Liver (tissue), 9 donors: Measurements from ENCODE around the gene KPNB1. TPM values are rescaled to one million over a fixed set of nuclear protein-coding genes. Genes with fewer than 3 reads are reported as not detected.

Experiments used
- DNase-seq: peaks from one replicate; pipeline ENCODE4 v3.0.0-alpha.2; 2017; ENCODE audit warnings: low spot score
- H3K27ac ChIP-seq, 2 donors: one replicate each; pipeline ENCODE4 v1.7.0; 2013; ENCODE audit warnings: inconsistent platforms in 2 of 2, low read length in 2 of 2, control low read depth in 1 of 2, low read depth in 1 of 2, mild to moderate bottlenecking in 1 of 2
- H3K27me3 ChIP-seq, 4 donors: one replicate each; pipeline versions ENCODE4 v1.6.1 to v1.7.0; 2013; ENCODE audit warnings: low read length in 3 of 4, inconsistent platforms in 1 of 4, mild to moderate bottlenecking in 1 of 4, moderate library complexity in 1 of 4; ENCODE audit not compliant: control insufficient read depth in 4 of 4, insufficient read depth in 4 of 4
- H3K36me3 ChIP-seq, 4 donors: one replicate each; pipeline versions ENCODE4 v1.6.1 to v1.7.0; 2013; ENCODE audit warnings: low read length in 3 of 4, mild to moderate bottlenecking in 3 of 4, low read depth in 1 of 4, moderate library complexity in 1 of 4; ENCODE audit not compliant: control insufficient read depth in 4 of 4, insufficient read depth in 3 of 4
- H3K4me1 ChIP-seq, 4 donors: one replicate each; pipeline versions ENCODE4 v1.6.1 to v1.7.0; 2013; ENCODE audit warnings: low read length in 3 of 4, mild to moderate bottlenecking in 3 of 4, moderate library complexity in 1 of 4; ENCODE audit not compliant: control insufficient read depth in 4 of 4, insufficient read depth in 4 of 4
- H3K4me3 ChIP-seq, 3 donors: one replicate each; pipeline versions ENCODE4 v1.6.1 to v1.7.0; 2013; ENCODE audit warnings: low read length in 3 of 3, control low read depth in 1 of 3, low read depth in 1 of 3, mild to moderate bottlenecking in 1 of 3
- H3K9ac ChIP-seq, 2 donors: one replicate each; pipeline ENCODE4 v1.7.0; 2013; ENCODE audit warnings: low read length in 2 of 2, mild to moderate bottlenecking in 2 of 2, moderate library complexity in 2 of 2, control low read depth in 1 of 2, low read depth in 1 of 2
- H3K9me3 ChIP-seq, 4 donors: one replicate each; pipeline versions ENCODE4 v1.6.1 to v1.7.0; 2013; ENCODE audit warnings: low read length in 3 of 4; ENCODE audit not compliant: control insufficient read depth in 4 of 4
- EGR1 ChIP-seq, 2 donors: IDR thresholded peaks; 2 replicates each; pipeline ENCODE4 v1.6.1; 2016 to 2018; ENCODE audit warnings: antibody characterized with exemption in 2 of 2, low read depth in 2 of 2
- FOXA1 ChIP-seq: IDR thresholded peaks from 2 replicates; pipeline ENCODE4 v1.6.1; 2016; ENCODE audit warnings: antibody characterized with exemption
- FOXA2 ChIP-seq: IDR thresholded peaks from 2 replicates; pipeline ENCODE4 v1.6.1; 2016; ENCODE audit warnings: antibody characterized with exemption
- GABPA ChIP-seq, 2 donors: IDR thresholded peaks in 1 of 2; conservative IDR thresholded peaks in 1 of 2; 2 replicates each; pipeline ENCODE4 v1.6.1; 2016; ENCODE audit warnings: antibody characterized with exemption in 2 of 2, mild to moderate bottlenecking in 1 of 2, moderate library complexity in 1 of 2
- HNF4G ChIP-seq: IDR thresholded peaks from 2 replicates; pipeline ENCODE4 v1.6.1; 2016; ENCODE audit warnings: antibody characterized with exemption
- MAX ChIP-seq: IDR thresholded peaks from 2 replicates; pipeline ENCODE4 v1.6.1; 2016; ENCODE audit warnings: antibody characterized with exemption
- NR2F2 ChIP-seq: IDR thresholded peaks from 2 replicates; pipeline ENCODE4 v1.6.1; 2016; ENCODE audit warnings: antibody characterized with exemption
- RAD21 ChIP-seq, 2 donors: IDR thresholded peaks; 2 replicates each; pipeline ENCODE4 v1.6.1; 2016; ENCODE audit warnings: antibody characterized with exemption in 2 of 2, mild to moderate bottlenecking in 2 of 2
- REST ChIP-seq: IDR thresholded peaks from 2 replicates; pipeline ENCODE4 v1.6.1; 2016; ENCODE audit warnings: antibody characterized with exemption, mild to moderate bottlenecking
- RXRA ChIP-seq, 2 donors: IDR thresholded peaks; 2 replicates each; pipeline ENCODE4 v1.6.1; 2017 to 2018; ENCODE audit warnings: antibody characterized with exemption in 2 of 2, mild to moderate bottlenecking in 1 of 2
- SP1 ChIP-seq: IDR thresholded peaks from 2 replicates; pipeline ENCODE4 v1.6.1; 2018; ENCODE audit warnings: antibody characterized with exemption, mild to moderate bottlenecking
- TAF1 ChIP-seq: conservative IDR thresholded peaks from 2 replicates; pipeline ENCODE4 v1.6.1; 2016; ENCODE audit warnings: antibody characterized with exemption, mild to moderate bottlenecking
- YY1 ChIP-seq: IDR thresholded peaks from 2 replicates; pipeline ENCODE4 v1.6.1; 2016; ENCODE audit warnings: antibody characterized with exemption, mild to moderate bottlenecking
- ZBTB33 ChIP-seq: IDR thresholded peaks from 2 replicates; pipeline ENCODE4 v1.6.1; 2016; ENCODE audit warnings: antibody characterized with exemption
- WGBS: extraction: QIAGEN DNeasy Blood & Tissue Kit; methylation state at CpG from one replicate; pipeline ENCODE4 v1.1.7; 2013; 5-methylcytosine and 5-hydroxymethylcytosine counted together
- polyA plus RNA-seq, 2 donors: library from polyadenylated mRNA; stranded (reverse) in 1 of 2; unstranded in 1 of 2; fragments of 200-250 nt in 1 of 2; fragments of >200 nt in 1 of 2; fragmentation: Nextera tagmentation in 1 of 2; extraction: Ambion mirVana in 1 of 2; gene quantifications; one replicate each; pipeline versions ENCODE4 v1.2.1 to v1.2.3, GENCODE V29; 2013 to 2015
- total RNA-seq, 2 donors: library from RNA; depleted of rRNA; stranded (reverse); fragments of >200 nt; gene quantifications; one replicate each; pipeline ENCODE4 v1.2.3, GENCODE V29; 2014
- donor health status: healthy.
- donor health status: healthy.
- donor health status: healthy.
- donor health status: healthy.
- donor health status: healthy.

KPNB1 gene
- total and polyA plus RNA-seq, 4 donors: 27.6 to 114 (median 75.0) TPM

- H3K36me3 ChIP-seq: peaks cover 41 to 95% (median 88%) of the 10 kb centered on the region in 4 donors
- no peak overlapping the region for H3K9ac ChIP-seq
- H3K27me3 ChIP-seq: no peaks in the 10 kb centered on the region
- H3K4me3 ChIP-seq: no peak overlapping the region
- no peaks in the 10 kb centered on the region for H3K4me1 ChIP-seq
- H3K27ac ChIP-seq: no peak overlapping the region
- DNase-seq: no peak
- no peaks in the 10 kb centered on the region for H3K9me3 ChIP-seq
- no peak for TF ChIP-seq MAX
- no peak for TF ChIP-seq REST
- TF ChIP-seq SP1: no peak
- no peak for TF ChIP-seq HNF4G
- WGBS: 95% methylated on average over 4 of the region's 4 CpGs
Measured at GRCh38 chr17:47676199-47676472, 26.4 kb downstream of the KPNB1 start.

GRCh38 chr17:47676510-47677165 is 26.9 kb downstream of the KPNB1 start:
- DNase-seq: no peak
- no peaks in the 10 kb centered on the region for H3K4me1 ChIP-seq
- no peak overlapping the region for H3K4me3 ChIP-seq
- no peaks in the 10 kb centered on the region for H3K9me3 ChIP-seq
- TF ChIP-seq NR2F2: no peak
- TF ChIP-seq ZBTB33: no peak
- TF ChIP-seq SP1: no peak
- TF ChIP-seq TAF1: no peak
- TF ChIP-seq FOXA1: no peak
- no peak for TF ChIP-seq RAD21 (IDR thresholded peaks at IDR 0.05)
- TF ChIP-seq EGR1 (IDR thresholded peaks at IDR 0.05; ENCODE audit: low read depth in 2 of 2): no peak
- no peak for TF ChIP-seq REST
- TF ChIP-seq YY1: no peak
- no peak for TF ChIP-seq FOXA2
- no peak for TF ChIP-seq RXRA (IDR thresholded peaks at IDR 0.05)
- TF ChIP-seq GABPA (IDR thresholded peaks at IDR 0.05 in 1 of 2, conservative IDR thresholded peaks at IDR 0.05 in 1 of 2): no peak
- peaks cover 41 to 93% (median 86%) of the 10 kb centered on the region in 4 donors for H3K36me3 ChIP-seq
- no peak overlapping the region for H3K9ac ChIP-seq
- 84% methylated on average over 7 of the region's 7 CpGs for WGBS
- H3K27me3 ChIP-seq: no peaks in the 10 kb centered on the region
- no peak overlapping the region for H3K27ac ChIP-seq
